Raji (cell line): ENCODE data around the gene SLC7A5.

ENCODE experiments used
- POLR2A ChIP-seq: IDR thresholded peaks from 2 replicates; pipeline ENCODE4 v1.6.1; 2011; ENCODE audit warnings: low read depth, low read length, control low read depth; ENCODE audit not compliant: insufficient read depth

SLC7A5 gene

DNA sequence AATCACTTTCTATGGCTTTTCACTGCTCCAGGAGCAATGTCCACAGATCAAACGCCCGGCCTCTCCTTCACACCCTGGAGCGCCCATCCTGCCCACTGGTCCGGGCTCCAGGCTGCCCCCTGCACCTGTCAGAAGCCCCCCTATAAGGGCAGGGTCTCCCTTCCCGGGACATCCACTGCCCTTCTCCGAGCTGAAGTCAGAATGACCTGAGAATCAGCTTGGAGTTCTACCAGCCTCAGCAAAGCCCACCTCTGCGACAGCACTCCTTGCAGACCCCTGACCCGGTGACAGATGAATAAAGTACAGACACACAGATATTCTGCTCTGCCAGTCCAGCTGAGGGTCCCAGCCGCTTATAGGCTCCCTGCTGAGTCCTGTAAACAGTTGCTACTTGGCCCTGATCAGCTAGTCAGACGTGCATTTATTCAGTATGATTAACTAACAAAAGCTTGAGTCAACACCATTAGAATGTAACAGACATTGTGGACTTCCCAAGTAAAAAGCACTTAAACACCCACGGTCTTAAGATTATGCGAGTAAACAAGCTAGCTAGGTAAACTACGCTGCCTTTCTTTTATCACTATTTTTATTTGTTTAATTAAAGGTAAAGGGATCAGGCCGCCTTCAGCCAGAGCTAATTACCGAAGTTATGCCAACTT lies 4.8 kb downstream of the SLC7A5 start:
- no peak for TF ChIP-seq POLR2A

DNA sequence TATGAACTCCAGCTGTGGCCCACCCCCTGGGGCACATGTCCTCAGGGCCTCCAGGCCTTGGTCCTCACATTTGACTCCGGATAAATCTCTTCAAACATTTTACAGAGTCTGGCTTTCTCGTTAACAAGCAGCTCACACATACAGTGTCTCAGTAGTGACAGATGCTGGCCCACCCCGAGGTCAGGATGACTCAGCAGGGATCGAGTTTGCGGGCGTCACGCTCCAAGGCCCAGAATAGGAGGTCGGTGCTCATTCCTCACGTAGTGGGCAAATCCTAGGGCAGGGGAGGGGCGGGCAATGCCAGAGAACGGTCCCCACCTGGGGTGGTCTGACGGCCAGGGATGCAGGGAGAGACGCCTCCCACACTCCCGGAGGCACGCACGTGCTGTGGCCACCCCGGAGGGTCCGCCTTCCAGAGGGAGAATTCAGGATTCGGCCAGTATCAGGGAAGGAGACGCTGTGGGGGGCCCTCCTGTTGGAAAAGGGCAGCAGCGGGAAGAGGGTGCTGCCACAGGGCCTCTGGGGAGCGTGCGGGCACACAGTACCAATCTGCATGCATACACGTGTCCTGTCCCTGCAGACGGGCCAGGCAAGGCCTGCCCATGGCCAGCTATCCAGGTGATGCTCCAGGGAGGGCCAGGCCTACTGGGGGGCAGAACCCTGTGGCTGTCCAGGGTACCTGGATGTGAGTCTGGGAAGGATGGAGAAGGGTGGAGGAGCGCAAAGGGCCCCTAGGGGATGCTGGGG lies 8.6 kb downstream of the SLC7A5 start:
- no peak for TF ChIP-seq POLR2A

DNA sequence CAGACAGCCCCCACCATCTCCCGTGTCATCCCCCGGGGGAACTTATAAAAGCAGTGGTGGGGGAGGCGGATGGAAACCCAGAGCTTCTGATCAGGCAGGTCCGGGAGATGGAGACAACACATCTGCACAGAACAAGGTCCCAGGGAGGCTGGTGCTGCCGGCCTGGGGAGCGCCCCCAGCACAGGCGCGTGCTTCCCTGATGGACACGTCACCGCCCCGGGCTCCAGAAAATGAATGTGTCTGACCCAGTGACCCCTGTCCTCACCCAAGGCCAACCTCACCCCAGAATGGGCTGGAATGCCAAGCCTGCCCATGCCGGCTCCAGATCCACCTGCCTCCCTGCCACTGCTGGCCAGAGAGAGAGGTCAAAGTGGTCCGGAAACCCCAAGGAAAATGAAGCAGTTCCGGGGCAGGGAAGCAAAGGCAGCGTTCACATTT lies 12.5 kb downstream of the SLC7A5 start:
- no peak for TF ChIP-seq POLR2A

DNA sequence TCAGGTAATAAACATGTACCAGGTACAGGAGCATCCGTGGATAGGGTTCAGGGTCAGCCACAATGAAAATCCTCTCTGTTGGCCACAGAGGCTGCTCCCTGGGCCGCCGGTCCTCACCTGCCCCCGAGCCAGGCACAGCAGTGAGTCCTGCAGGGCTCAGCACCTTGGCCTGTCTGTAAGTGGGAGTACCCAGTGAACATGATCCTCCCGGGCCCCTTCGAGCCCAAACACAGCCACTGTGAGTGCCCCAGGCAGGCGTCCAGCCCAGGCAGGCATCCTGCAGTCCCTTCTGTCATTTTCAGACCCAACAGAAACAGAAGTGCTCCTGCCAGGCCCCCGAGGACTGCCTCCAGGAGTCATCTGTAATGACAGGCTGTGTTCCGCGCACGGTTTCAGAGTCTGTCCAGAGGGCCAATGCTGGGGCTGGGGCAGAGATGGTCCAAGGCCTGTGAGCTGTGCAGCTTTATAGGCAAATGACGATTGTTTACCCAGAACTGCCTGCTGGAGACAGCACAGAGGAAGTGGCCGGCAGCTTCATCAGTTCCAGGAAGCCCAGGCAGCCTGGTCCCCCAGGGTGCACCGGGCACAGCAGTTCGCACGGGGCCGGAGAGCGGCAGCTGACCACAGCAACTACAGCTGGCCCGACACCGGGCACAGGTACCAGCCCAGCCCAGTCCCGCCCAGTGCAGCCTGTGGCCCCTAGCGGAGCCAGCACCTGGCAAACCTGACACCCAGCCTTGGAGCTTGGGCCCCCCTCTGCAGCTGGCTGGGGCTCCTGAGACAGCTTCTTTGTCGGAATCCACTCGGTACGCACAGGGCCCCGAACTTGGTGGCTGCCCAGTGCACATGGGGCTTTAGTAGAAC lies 13.2 kb downstream of the SLC7A5 start:
- no peak for TF ChIP-seq POLR2A

DNA sequence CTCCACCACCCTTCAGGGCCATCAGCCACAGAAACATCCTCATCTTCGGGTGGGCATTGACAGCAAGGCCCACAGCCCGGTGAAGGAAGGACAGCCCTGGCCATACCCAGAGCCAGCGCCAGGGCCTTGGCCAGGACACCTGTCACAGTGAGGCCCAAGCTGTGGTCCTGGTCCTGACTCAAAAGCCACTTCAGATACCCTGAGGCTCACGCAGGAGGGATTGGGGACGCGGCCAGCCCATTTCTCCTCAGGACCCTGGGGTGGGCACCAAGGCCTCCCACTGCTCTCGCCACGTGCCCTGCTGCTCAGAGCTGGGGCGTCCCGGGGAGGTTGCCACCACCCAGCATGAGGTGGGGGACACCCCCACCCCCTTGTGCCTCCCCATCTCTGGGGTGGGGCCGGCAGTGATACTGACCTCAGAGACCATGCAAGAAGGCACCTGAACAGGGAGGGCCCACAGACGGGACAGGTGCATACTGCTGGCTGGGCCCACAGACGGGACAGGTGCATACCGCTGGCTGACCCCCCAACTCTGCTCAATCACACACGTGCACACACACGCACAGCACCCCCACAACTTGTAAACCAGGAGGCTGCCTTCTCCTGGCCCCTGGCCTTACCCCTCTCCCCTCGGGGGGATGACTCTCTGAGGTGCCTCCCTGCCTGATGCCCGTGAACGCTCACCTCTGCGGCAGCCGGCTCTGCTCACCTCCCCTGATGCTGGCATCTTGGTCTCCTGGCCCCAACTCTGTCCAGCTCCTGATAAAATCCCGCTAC lies 14.2 kb downstream of the SLC7A5 start:
- TF ChIP-seq POLR2A, result no peak

DNA sequence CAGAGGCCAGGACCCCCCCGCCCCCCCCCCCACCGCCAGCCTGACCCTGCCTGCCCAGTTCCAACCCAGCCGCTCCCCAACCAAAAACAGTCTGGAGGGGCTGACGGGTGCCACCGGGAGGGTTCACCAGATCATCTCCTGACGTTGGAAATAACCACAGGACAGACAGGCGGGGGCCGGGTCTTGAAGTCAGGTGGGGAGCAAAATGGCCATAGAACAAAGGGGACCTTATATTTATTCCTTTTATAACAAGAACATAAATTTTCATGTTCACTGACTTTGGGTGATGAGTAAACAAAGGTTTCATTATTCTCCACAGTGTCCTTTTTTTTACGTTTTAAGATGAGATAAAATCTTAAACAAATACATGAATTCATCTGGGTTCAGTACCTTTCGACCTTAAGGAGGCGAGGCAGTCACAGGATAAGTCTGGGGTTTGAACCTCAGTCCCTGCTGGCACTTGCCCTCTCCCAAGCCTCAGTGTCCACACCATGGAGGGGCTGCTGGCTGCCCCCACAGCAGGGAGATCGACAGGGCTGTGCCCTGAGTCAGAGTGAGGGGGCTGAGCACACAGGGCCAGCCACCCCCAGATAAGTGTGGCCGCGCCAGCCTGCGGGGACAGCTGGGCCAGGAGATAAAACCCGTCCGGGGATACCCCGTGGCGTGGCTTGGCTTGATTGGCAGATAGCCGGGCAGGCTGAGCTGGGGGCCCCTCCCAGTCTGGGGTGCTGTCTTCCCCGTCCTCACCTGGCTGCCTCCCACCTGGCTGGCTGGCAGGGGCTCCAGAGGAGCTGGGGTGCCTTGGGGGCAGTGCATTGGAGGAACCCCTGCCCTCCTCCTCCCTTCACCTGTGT lies 15.0 kb downstream of the SLC7A5 start:
- TF ChIP-seq POLR2A, result no peak

DNA sequence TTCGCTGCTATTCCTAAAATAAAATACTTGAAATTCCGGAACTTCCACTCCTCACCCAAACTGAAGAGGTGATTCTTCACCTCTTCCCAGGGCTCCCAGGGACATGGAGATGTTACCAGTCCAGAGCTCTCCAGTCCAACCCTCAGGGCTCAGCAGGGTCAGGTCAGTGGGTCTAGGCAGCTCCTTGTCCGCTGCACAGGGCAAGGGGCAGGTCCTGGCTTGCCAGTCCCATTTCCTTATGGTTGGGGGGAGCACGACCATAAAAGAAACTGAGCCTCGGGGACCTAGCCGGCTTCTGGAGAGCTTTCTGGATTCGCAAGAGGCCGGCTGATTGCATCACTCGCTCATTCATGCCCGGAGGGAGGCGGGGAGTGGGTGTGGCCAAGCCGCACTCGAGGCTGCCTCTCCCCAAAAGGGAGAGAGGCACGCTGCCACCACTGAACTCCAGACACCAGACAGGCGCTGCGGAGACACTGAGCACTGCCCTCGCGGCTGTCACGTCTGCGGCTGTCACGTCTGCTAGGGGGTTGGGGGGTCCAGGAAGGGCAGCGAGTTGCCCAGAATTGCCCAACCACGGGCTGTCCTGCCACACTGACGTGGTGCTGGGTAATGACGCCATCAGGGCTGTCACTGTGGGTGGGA lies 15.8 kb downstream of the SLC7A5 start:
- no peak for TF ChIP-seq POLR2A

DNA sequence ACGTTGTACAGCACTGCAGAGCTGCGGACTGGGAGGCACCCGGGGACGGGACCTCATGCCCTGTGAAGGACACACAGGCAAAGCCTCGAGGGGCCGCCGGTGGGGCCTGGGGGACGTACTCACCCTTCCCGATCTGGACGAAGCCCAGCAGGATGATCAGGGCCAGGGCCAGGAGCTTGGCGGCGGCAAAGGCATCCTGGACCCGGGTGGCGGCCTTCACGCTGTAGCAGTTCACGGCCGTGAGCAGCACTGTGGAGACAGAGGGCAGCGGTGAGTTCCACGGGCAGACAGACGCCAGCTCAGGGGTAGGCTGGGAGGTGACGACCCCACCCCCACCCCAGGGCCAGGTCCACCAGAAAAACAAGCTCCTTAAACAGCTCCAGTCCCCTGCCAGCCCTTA lies 17.7 kb downstream of the SLC7A5 start:
- no peak for TF ChIP-seq POLR2A

DNA sequence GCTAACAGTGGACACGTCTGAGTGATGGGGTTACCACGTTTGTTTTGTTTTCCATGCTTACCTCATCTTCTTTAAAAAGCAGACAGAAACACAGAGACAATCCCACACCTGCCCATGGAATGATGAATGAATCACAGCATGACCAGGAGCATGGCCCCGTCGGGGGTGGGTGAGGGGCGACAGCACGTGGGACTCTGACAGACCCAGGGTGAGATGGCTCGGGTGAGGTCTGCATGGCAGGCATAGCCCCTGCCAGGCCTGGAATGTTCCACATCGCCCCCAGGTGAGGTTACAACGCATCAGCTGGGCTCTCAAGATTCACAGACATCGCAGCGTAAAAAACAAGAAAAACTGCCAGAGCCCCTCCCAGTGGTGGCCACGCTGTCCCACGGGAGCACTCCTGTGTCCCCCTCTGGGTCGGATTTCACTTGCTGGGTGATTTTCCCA lies 18.1 kb downstream of the SLC7A5 start:
- TF ChIP-seq POLR2A, result no peak

DNA sequence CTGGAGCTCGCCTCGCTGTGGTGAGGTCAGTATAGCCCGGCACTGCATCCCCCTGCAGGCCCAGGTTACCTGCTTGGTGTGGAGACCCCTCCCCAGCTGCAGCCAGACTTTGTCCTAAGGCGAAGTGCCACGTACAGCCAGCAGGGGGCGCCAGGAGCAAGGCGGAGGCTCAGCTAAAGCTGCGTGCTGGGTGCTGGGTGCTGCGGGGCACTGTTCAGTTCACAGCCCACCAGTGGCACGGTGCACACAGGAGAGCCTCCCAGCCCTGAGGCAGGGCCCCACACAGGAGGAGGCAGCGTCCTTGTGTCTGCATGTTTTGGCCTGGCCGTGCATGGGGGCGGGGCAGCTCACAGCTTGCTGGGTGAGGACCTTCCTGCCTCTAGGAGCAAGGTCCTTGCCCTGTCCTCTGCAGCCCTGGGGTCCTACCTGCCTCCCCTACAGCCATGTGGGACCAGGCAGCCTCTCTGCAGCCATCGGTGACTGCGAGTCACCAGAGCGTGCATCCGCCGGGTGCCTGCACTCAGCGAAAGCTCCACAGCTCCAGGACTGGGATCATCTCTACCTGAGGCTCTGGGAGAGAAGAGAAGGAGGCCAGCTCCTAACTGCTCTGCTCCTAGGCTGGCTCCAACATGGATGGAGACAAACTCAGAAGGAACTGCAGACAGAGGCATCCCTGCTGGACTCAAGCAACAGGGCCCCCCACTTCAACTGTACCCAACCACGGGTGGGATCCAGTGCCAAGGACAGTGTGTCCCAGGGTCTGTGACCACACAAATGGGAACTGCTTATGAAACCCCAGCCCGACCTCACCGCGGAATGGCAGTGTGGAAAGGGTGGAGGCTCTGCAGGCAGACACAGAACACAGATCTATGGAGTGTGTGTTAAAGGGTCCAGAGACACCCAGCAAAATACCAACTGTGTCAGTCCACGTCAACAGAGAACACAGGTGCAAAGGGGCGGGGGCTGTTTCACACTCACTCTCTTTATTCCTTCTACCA lies 19.0 kb downstream of the SLC7A5 start:
- no peak for TF ChIP-seq POLR2A

DNA sequence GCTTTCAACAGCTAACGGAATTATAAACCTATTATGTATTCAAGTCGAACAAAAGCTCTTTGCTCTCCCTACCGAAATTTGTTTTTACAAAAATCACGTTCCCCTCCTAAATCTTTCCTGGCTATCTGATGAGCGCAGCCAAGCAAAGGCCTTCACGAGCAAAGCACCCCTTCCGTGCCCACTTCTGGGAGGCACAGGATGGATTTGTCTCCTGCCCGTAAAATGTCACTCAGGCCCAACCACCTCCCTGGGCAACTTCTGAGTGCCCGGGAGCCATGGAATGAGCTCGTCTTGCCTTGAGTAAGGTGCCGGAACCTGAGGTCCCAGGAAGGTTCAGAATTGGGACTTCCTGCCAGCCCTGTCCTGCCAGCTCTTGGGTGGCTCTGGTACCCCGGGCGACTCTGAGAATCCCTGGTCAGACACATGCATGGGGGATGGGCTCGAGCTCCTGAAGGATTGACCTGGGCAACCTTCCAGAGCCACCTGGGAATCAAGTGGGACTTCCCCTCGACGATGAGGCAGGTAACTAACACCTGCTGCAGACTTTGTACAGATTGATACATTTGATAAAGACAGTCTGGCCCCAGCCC lies 19.8 kb downstream of the SLC7A5 start:
- no peak for TF ChIP-seq POLR2A
